HG02938 (cell line): ENCODE measurements around the gene IGF2BP2.
"Not testable (repeated sequence)": the region's sequence is repeated elsewhere in the genome, so short reads cannot be mapped to it uniquely, and the experiment has no call there.

Experiments used
- ATAC-seq: cut with Tn5 transposase; IDR thresholded peaks from one replicate; pipeline ENCODE4 v1.9.1; 2021; ENCODE audit warnings: mild to moderate bottlenecking, moderate library complexity; ENCODE audit not compliant: unreplicated experiment

Gene IGF2BP2

DNA sequence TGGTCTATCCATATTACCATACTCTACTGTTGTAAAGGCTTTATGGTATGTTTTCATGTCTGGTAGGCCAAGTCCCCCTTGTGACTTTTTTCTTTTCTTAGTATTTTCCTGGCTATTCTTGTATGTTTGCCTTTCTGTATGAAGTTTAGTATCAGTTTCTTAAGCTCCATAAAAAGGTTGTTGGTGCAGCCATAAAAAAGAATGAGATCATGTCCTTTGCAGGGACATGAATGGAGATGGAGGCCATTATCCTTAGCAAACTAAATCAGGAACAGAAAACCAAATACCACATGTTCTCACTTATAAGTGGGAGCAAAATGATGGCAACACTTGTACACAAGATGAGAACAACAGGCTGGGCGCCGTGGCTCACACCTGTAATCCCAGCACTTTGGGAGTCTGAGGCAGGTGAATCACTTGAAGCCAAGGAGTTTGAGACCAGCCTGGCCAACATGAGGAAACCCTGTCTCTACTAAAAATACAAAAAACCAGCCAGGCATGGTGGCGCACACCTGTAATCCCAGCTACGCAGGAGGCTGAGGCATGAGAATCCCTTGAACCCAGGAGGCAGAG is 13.7 kb upstream of the IGF2BP2 start:
- not testable (repeated sequence) for ATAC-seq

DNA sequence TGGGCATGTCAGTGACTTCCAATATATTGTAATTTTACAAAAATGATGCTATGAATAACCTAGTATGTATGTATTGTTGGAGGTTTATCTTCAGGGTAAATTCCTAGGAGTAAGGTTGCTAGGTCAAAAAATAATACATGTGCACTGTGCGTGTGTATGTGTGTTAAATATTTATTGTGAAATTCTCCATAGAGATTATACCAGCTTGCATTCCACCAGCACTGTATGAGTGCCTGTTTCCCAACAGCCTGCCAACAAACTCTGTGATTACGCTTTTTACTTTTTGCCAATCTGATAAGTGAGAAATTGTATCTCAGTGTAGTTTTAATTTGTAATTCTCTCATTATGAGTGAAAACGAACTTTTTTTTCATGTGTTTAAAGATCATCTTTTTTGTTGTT is 12.6 kb upstream of the IGF2BP2 start:
- no peak for ATAC-seq

DNA sequence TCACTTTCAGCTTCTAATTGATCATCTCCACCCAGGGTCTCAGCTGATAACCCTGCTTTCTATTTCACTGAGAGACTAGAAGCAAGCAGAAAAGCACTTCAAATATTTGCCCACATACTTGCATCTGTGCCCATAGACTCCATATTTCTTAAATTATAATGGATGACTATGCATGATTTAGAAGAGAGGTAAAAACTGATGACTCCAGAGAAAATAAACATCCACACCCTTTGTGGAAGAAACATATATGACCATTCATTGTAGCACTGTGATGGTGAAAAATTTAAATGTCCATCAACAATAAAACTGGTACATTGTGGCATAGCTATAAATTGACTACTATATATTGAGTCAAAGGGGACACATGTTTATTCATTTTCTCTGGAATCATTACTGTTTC is 7.1 kb upstream of the IGF2BP2 start:
- no peak for ATAC-seq

- no peak for ATAC-seq
These were observed 6.4 kb upstream of the IGF2BP2 start for GRCh38 chr3:185831195-185831594.

DNA sequence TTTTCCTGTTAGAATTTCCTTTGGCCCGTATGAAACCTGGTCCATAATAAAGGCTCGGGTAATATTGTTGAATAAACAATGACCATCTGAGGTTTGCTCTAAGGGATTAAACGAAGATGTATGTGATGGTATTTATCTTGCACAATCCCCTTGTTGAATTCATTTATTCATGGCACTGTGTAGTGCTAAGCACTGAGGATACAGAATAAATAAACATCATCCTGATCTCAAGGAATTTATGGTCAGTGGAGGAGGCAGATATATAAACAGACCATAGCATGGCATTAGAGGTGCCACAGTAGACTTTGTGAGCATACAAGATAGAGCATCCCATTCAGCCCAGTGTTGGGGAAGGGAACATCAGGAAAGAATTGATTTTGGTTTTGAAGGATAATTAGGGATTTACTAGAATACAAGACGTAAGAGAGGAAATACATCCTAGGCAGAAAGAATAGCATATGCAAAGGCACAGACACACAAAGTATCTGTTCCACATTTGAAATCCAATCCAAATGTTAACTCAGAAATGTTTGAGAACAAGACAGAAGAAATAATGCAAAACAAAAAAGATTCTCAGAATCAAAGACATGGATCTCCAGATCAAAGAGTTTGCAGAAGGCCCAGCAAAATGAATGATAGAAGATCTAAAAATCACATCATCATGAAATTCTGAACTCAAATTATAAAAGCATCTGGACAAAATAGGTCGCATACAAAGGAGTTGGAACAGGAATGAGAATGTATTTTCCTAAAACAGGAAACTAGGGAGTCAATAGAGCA is 5.4 kb upstream of the IGF2BP2 start:
- ATAC-seq: no peak

GRCh38 chr3:185828755-185829154 is 3.9 kb upstream of the IGF2BP2 start:
- ATAC-seq: no peak

- no peak for ATAC-seq
These were observed 2.9 kb upstream of the IGF2BP2 start for GRCh38 chr3:185827595-185828344.

DNA sequence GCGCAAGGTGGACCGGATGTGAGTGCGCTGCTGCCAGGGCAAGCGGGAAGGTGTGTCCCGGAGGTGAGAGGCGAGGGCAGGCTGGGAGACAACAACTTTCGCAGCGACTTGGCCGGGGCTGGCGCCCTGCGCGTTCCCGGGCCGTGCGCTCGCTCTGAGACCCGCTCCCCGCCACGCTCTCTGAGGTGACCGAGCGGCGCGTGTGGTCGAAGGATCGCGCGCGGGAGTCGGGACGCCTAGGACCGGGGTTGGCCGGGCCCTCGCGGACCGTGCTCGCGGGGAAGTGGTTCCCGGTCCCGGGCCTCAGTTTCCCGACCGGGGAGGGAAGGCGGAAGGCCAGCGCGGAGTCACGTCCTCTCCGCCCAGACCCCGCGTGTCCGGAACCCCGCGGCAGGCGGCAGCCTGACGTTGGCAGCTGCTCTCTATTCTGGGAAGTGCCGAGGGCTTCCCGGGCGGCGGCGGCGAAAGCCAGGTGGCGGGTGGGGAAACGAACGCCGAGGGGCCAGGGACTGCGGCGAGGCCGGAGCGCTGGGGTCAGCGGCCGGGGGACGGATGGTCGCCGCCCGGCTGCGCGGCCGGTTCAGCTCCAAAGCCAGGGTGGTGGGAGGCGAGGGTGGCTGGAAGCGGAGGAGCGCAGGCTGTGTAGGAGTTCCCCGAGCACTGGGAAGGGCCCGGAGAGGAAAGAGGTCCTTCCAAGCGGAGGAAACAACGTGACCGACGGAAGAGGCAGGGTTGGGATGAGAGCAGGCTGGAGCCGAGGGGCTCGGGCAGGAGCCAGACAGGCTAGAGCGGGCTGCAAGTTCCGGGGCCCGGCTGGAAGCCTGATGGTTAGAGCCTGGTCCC is 1.0 kb upstream of the IGF2BP2 start:
- ATAC-seq: peak; percentile 28

DNA sequence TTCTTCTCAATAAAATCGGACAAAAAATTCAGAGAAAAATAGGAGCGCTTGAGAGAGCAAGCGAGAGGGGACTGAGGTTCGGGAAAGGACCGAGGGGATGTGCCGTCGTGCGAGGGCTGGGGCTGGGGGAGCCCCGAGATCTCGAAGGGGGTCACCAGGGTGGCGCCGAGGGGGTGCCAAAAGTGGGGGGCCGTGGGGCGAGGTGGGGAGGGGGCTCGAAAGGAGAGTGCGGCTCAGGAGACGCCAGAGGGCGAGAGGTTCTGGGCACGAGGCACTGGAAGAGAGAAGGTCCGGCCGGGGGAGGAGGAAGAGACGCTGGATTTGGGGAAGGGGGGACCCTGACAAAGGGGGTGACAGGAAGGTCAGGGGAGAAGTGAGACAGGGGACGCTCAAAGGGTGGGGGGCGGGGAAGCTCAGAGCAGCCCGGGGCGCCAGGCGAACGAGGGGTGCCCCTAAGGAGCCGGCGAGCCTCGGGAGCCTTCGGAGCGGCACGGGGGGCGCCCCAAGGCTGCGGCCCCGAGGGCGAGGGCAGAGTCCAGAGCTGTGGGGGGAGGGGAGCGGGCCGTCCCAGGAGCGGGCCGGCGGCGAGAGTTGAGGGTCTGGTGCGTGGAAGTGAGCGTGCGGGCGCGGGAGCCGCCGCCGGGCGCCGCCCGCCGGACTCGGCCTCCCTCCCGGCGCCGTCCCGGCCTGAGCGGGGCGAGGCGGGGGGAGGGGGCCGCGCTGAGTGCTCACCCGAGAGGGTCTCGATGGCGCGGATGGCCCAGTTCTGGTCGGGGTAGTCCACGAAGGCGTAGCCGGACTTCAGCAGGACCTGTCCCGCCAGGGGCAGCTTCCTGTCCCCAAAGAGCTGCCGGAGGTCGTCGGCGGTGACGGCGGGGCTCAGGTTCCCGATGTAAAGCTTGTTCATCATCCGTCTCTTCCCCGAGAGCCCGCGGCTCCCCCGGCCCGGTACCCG is 514 bp downstream of the IGF2BP2 start:
- peak; percentile 23 for ATAC-seq

- ATAC-seq: no peak
These were observed 1.5 kb downstream of the IGF2BP2 start for GRCh38 chr3:185823078-185824044.

DNA sequence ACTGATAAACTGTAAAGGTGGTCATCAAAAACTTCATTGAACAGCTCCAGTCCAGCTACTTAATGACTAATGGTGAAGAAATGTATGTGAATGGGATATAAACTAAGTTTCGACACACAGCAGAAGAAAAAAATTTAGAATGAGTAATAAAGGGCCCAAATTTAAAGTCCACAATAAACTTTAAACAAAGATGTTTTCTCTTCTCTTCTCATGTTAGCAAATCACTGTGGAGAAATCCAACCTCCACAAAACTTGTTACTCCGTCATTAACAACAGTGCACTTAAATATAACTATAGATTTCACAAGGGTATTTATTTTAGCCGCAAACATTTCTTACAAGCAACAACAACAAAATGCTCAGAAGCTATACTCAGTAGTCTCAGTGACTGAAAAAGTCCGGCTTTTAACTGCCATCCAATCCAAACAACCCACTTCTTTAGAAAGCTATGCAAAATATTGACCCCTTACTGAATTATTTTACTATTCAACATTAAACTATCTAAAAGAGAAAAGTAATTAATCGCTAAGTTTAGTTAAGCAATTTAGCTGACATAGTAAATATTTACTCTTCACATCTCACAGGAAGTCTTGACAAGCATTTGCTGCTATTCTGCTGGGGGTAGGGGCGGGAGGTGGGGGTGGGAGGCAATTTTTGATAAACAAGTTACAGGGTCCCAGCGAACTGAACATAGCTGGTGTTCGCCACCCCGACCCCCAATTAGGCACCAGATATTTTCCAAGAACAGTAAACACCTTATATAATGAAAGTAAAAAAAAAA is 2.4 kb downstream of the IGF2BP2 start:
- ATAC-seq: no peak

- no peak for ATAC-seq
These were observed 3.7 kb downstream of the IGF2BP2 start for GRCh38 chr3:185820973-185821758.

DNA sequence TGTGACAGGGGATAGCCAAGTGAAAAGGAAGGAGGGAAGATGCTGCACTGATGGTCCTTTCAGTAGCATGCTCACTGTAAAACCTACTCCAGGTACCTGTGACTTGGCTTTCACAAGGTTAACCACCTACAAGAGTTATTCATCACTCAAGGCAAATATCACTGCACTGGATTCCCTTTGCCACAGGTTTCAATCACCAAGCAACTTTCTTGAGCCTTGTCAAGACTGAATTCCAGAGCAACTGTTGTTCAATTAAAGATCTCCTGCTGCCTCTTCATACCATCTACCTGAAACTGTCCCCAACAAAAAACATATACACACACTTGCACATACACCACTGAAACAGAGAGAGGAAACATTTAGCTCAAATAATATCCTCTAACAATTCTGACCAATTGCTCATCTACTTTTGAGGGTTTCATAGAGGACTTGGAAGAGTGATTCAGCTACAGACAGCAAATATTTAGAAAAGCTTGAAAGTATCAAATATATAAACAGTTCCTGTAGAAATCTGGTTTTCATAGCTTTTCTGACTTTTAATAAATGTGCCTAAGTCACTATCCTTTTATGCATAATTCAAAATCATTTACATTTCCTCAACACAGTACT is 6.5 kb downstream of the IGF2BP2 start:
- no peak for ATAC-seq

- ATAC-seq: no peak
These were observed 9.2 kb downstream of the IGF2BP2 start for GRCh38 chr3:185815391-185816282.

GRCh38 chr3:185813691-185814215 is 11.1 kb downstream of the IGF2BP2 start:
- no peak for ATAC-seq

DNA sequence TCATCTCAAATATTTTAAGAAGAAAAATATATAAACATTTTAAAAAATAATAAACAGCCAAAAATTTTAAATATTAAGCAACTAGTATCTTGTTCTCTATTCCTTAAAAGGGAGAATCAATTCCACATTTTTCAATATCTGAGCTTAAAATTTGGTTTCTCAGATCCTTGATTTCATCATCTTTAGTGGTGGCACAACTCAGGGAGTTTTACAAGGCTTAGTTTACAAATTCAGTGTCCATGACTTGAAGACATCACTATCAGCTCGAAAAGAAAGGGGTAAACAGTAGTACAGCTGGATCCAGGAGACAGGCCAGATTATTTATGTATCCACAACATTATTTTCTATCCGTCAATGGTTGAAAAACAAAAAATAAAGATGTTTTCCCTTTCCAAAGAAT is 11.6 kb downstream of the IGF2BP2 start:
- ATAC-seq: no peak
